ENCODE results near the gene ATN1. TPM values are rescaled to one million over a fixed set of nuclear protein-coding genes. Genes with fewer than 3 reads are reported as not detected.

Gene ATN1
- total RNA-seq, 4 donors from 2014 or later: 59.1 to 160 (median 112) TPM

DNA sequence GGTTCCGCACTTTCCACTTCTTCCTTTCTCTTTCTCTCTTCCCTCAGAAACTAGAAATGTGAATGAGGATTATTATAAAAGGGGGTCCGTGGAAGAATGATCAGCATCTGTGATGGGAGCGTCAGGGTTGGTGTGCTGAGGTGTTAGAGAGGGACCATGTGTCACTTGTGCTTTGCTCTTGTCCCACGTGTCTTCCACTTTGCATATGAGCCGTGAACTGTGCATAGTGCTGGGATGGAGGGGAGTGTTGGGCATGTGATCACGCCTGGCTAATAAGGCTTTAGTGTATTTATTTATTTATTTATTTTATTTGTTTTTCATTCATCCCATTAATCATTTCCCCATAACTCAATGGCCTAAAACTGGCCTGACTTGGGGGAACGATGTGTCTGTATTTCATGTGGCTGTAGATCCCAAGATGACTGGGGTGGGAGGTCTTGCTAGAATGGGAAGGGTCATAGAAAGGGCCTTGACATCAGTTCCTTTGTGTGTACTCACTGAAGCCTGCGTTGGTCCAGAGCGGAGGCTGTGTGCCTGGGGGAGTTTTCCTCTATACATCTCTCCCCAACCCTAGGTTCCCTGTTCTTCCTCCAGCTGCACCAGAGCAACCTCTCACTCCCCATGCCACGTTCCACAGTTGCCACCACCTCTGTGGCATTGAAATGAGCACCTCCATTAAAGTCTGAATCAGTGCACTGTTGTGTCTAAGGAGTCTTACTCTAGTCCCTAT, 4.6 kb upstream of the ATN1 start:
- H3K36me3 ChIP-seq: no peaks in the 10 kb centered on the region
- peaks cover 11 to 37% (median 32%) of the 10 kb centered on the region in 4 donors for H3K4me1 ChIP-seq
- WGBS, 2 donors (ENCODE audit: low coverage in 1 of 2): 70 to 73% methylated on average over 8 to 10 of the region's 10 CpGs
- intact Hi-C loops (cut with DNase I; ENCODE audit: low total_unique reads): no loop called here
- no peaks in the 10 kb centered on the region for H3K9me3 ChIP-seq
- no peak overlapping the region for H3K4me3 ChIP-seq
- no peak for DNase-seq
- in situ Hi-C loops (cut with MboI; ENCODE audit: low pct_ligation_motif_present in 1 of 4, low pct_unique_long_range_greater_than_20kb in 1 of 4, low sequenced_read_pairs in 3 of 4): loop anchor here in 1 of 4 donors (25.0 kb wide), 1 partner anchor 189 kb away; the partner anchor contains the start of gene C1RL
- no peaks in the 10 kb centered on the region for H3K27me3 ChIP-seq
- TF ChIP-seq POLR2A (IDR thresholded peaks at IDR 0.05) (no peak), EP300 (IDR thresholded peaks at IDR 0.05; ENCODE audit: low read depth) (no peak), POLR2AphosphoS5 (IDR thresholded peaks at IDR 0.05) (no peak)
- H3K27ac ChIP-seq: peak overlapping the region in 2 of 4 donors; percentile 97 to 99

GRCh38 chr12:6923851-6924250, 3.9 kb upstream of the ATN1 start:
- intact Hi-C loops (cut with DNase I; ENCODE audit: low total_unique reads) (loop anchor here (2.0 kb wide), 1 partner anchor 41 kb away; no protein-coding TSS in a partner anchor), in situ Hi-C loops (cut with MboI; ENCODE audit: low pct_ligation_motif_present in 1 of 4, low pct_unique_long_range_greater_than_20kb in 1 of 4, low sequenced_read_pairs in 3 of 4) (loop anchor here in 1 of 4 donors (25.0 kb wide), 1 partner anchor 188 kb away; the partner anchor contains the start of gene C1RL)
- Histone ChIP-seq H3K9me3 (no peaks in the 10 kb centered on the region), H3K4me3 (no peak overlapping the region), H3K36me3 (no peaks in the 10 kb centered on the region), H3K27me3 (no peaks in the 10 kb centered on the region), H3K27ac (peak overlapping the region; percentile 96 to 99 (median 98)), H3K4me1 (peaks cover 11 to 38% (median 33%) of the 10 kb centered on the region in 4 donors)
- TF ChIP-seq POLR2AphosphoS5 (IDR thresholded peaks at IDR 0.05): no peak
- no peak for TF ChIP-seq CTCF (IDR thresholded peaks at IDR 0.05)
- no peak for TF ChIP-seq EP300 (IDR thresholded peaks at IDR 0.05; ENCODE audit: low read depth)
- no peak for TF ChIP-seq POLR2A (IDR thresholded peaks at IDR 0.05)
- WGBS, 2 donors (ENCODE audit: low coverage in 1 of 2): 53% methylated on average over 6 of the region's 6 CpGs; no CpG with 5 or more reads in 1 of the 2 donors
- no peak for DNase-seq

- TF ChIP-seq EP300 (IDR thresholded peaks at IDR 0.05; ENCODE audit: low read depth) (no peak), POLR2A (IDR thresholded peaks at IDR 0.05) (peak; percentile 54), POLR2AphosphoS5 (IDR thresholded peaks at IDR 0.05) (no peak)
- no peak overlapping the region for H3K4me3 ChIP-seq
- no peaks in the 10 kb centered on the region for H3K36me3 ChIP-seq
- intact Hi-C loops (cut with DNase I; ENCODE audit: low total_unique reads) (loop anchor here (2.0 kb wide), 1 partner anchor 40 kb away; no protein-coding TSS in a partner anchor), in situ Hi-C loops (cut with MboI; ENCODE audit: low pct_ligation_motif_present in 1 of 4, low pct_unique_long_range_greater_than_20kb in 1 of 4, low sequenced_read_pairs in 3 of 4) (loop anchor here in 2 of 4 donors (25.0 kb wide), 1 partner anchor 187 kb away; the partner anchor contains the start of gene C1RL (in 2 of the 2))
- H3K9me3 ChIP-seq: no peaks in the 10 kb centered on the region
- no peaks in the 10 kb centered on the region for H3K27me3 ChIP-seq
- DNase-seq: no peak
- H3K27ac ChIP-seq: peak overlapping the region; percentile 96 to 99 (median 98)
- peaks cover 19 to 51% (median 46%) of the 10 kb centered on the region in 4 donors for H3K4me1 ChIP-seq
- WGBS, 2 donors (ENCODE audit: low coverage in 1 of 2): 8% methylated on average over 1 of the region's 1 CpG; no CpG with 5 or more reads in 1 of the 2 donors
Observed at GRCh38 chr12:6925239-6925539, 2.6 kb upstream of the ATN1 start.

DNA sequence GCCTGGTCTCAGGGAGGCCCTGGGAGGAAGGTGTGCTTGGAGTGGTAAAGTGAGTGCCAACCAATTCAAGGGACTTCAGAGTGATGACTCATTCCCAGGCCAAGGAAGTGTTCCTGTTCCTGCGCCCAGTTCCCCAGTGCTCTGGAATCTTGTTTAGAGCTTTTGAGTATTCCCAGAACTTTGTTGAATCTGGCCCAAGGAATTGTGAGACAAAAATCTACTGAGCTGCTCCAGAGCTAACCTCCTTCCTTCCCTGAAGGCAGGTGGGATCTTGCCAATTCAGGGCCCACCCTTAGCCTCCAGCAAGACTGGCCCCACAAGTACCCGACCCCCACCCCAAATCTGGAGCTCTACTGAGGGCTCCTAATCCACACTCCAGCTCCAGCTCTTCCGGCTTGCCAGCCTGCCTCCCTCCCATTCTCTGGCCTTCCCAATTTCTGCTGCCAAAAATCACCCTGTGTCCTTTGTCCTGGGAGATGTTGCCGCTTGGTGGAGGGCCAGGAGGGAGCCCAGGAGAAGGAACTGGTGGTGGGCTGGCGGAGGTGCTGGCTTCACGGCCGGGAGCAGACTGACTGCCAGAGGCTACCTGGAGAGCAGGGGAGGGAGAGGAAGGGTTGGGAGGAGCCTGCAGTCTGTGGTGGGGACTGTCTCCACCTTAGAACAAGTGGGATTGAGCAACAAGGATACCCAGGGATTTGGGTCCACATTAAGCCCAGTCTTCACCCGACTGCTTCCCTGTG, 2.0 kb upstream of the ATN1 start:
- Histone ChIP-seq H3K9me3 (no peaks in the 10 kb centered on the region), H3K27ac (peak overlapping the region; percentile 96 to 99 (median 98)), H3K27me3 (no peaks in the 10 kb centered on the region), H3K36me3 (no peaks in the 10 kb centered on the region), H3K4me3 (peak overlapping the region in 3 of 4 donors; percentile 3 to 97 (median 95)), H3K4me1 (peaks cover 20 to 56% (median 52%) of the 10 kb centered on the region in 4 donors)
- DNase-seq: peak; percentile 76
- TF ChIP-seq CTCF (IDR thresholded peaks at IDR 0.05) (peak in 1 of 5 experiments; percentile 21), POLR2A (IDR thresholded peaks at IDR 0.05) (no peak), POLR2AphosphoS5 (IDR thresholded peaks at IDR 0.05) (peak; percentile 49 to 80 (median 76)), EP300 (IDR thresholded peaks at IDR 0.05; ENCODE audit: low read depth) (no peak)
- 35 to 60% methylated on average over 1 to 8 of the region's 8 CpGs for WGBS, 2 donors (ENCODE audit: low coverage in 1 of 2)
- intact Hi-C loops (cut with DNase I; ENCODE audit: low total_unique reads): loop anchor here (2.0 kb wide), 1 partner anchor 39 kb away; no protein-coding TSS in a partner anchor
- in situ Hi-C loops (cut with MboI; ENCODE audit: low pct_ligation_motif_present in 1 of 4, low pct_unique_long_range_greater_than_20kb in 1 of 4, low sequenced_read_pairs in 3 of 4): loop anchor here in 2 of 4 donors (25.0 kb wide), 1 partner anchor 187 kb away; the partner anchor contains the start of gene C1RL (in 2 of the 2)

Measured in transverse colon (tissue), 4 donors.